Measurements from ENCODE around the gene CEMIP2. TPM values are rescaled to one million over a fixed set of nuclear protein-coding genes. Genes with fewer than 3 reads are reported as not detected.

The CEMIP2 gene
- total and polyA plus RNA-seq, 2 of the 13 experiments (the other 11 are each of a cell fraction or from before 2014, with no cell fraction given) = 94.3 to 128 TPM

- TF ChIP-seq ZNF550 (CRISPR knock-in tag; IDR thresholded peaks at IDR 0.05; ENCODE audit: borderline replicate concordance) (no peak), TMF1 (CRISPR knock-in tag; IDR thresholded peaks at IDR 0.05; ENCODE audit: low read depth) (no peak), ZBTB8A (CRISPR knock-in tag; IDR thresholded peaks at IDR 0.05; ENCODE audit: borderline replicate concordance, low read depth) (no peak), DDIT3 (CRISPR knock-in tag; IDR thresholded peaks at IDR 0.05) (no peak), RCOR2 (CRISPR knock-in tag; IDR thresholded peaks at IDR 0.05) (peak; percentile 86), ZNF44 (CRISPR knock-in tag; IDR thresholded peaks at IDR 0.05) (no peak), ZNF766 (CRISPR knock-in tag; IDR thresholded peaks at IDR 0.05; ENCODE audit: borderline replicate concordance) (no peak), HMG20A (CRISPR knock-in tag; IDR thresholded peaks at IDR 0.05; ENCODE audit: borderline replicate concordance) (peak; percentile 93), ATF7-NPFF (CRISPR knock-in tag; IDR thresholded peaks at IDR 0.05; ENCODE audit: low read depth) (no peak), MYC (CRISPR knock-in tag; IDR thresholded peaks at IDR 0.05; ENCODE audit: borderline replicate concordance) (no peak), TCF7 (IDR thresholded peaks at IDR 0.05; ENCODE audit: low read depth) (peak; percentile 85), CREB3 (CRISPR knock-in tag; IDR thresholded peaks at IDR 0.05) (no peak), ZNF337 (CRISPR knock-in tag; IDR thresholded peaks at IDR 0.05; ENCODE audit: borderline replicate concordance, low read depth) (no peak), TRAFD1 (CRISPR knock-in tag; IDR thresholded peaks at IDR 0.05; ENCODE audit: borderline replicate concordance) (no peak), ZUFSP (CRISPR knock-in tag; IDR thresholded peaks at IDR 0.05; ENCODE audit: borderline replicate concordance) (no peak), ZNF292 (CRISPR knock-in tag; IDR thresholded peaks at IDR 0.05; ENCODE audit: borderline replicate concordance, low read depth) (no peak), ZNF10 (CRISPR knock-in tag; IDR thresholded peaks at IDR 0.05; ENCODE audit: borderline replicate concordance, low read depth) (no peak), ARID2 (CRISPR knock-in tag; IDR thresholded peaks at IDR 0.05; ENCODE audit: borderline replicate concordance) (no peak), ATRX (CRISPR knock-in tag; IDR thresholded peaks at IDR 0.05; ENCODE audit: borderline replicate concordance) (no peak), ZNF317 (CRISPR knock-in tag; IDR thresholded peaks at IDR 0.05) (0 out of 2 replicates have a peak, but pooled peaks have one; percentile 59), JUND (CRISPR knock-in tag; IDR thresholded peaks at IDR 0.05) (peak; percentile 99), SSRP1 (CRISPR knock-in tag; IDR thresholded peaks at IDR 0.05) (no peak)
- TF ChIP-seq, protein P1, sequence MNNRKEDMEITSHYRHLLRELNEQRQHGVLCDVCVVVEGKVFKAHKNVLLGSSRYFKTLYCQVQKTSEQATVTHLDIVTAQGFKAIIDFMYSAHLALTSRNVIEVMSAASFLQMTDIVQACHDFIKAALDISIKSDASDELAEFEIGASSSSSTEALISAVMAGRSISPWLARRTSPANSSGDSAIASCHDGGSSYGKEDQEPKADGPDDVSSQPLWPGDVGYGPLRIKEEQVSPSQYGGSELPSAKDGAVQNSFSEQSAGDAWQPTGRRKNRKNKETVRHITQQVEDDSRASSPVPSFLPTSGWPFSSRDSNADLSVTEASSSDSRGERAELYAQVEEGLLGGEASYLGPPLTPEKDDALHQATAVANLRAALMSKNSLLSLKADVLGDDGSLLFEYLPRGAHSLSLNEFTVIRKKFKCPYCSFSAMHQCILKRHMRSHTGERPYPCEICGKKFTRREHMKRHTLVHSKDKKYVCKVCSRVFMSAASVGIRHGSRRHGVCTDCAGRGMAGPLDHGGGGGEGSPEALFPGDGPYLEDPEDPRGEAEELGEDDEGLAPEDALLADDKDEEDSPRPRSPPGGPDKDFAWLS (CRISPR knock-in tag; IDR thresholded peaks at IDR 0.05; ENCODE audit: borderline replicate concordance) = no peak
Measured at GRCh38 chr9:71725590-71726338, 42.5 kb downstream of the CEMIP2 start (continued).
